Smooth muscle cell (in vitro differentiated cells): ENCODE measurements around the gene SLC22A5. TPM values are rescaled to one million over a fixed set of nuclear protein-coding genes. Genes with fewer than 3 reads are reported as not detected.

Experiments used
- DNase-seq: peaks from one replicate; lab custom pipeline; 2025; ENCODE audit not compliant: unreplicated experiment; lab: John Stamatoyannopoulos, UW
- H2AFZ ChIP-seq: fragments of 200-600 bp; sonication (generic); 2 replicates; pipeline ENCODE4 v1.6.0; 2016; ENCODE audit warnings: antibody characterized with exemption, low read depth, mild to moderate bottlenecking
- H3F3A ChIP-seq: fragments of 200-600 bp; sonication (generic); 2 replicates; pipeline ENCODE4 v1.6.0; 2017; ENCODE audit warnings: antibody characterized with exemption, low read depth
- H3K27ac ChIP-seq: fragments of 200-600 bp; sonication (generic); 2 replicates; pipeline ENCODE4 v1.5.1; 2016; ENCODE audit warnings: low read depth, mild to moderate bottlenecking
- H3K27me3 ChIP-seq: fragments of 200-600 bp; sonication (generic); 2 replicates; pipeline ENCODE4 v1.6.1; 2016; ENCODE audit warnings: low read depth, mild to moderate bottlenecking
- H3K36me3 ChIP-seq: fragments of 200-600 bp; sonication (generic); 2 replicates; pipeline ENCODE4 v1.5.1; 2016; ENCODE audit warnings: low read depth
- H3K4me1 ChIP-seq: fragments of 200-600 bp; sonication (generic); 2 replicates; pipeline ENCODE4 v1.5.1; 2016; ENCODE audit warnings: low read depth
- H3K4me2 ChIP-seq: fragments of 200-600 bp; sonication (generic); 2 replicates; pipeline ENCODE4 v1.6.0; 2016; ENCODE audit warnings: mild to moderate bottlenecking
- H3K4me3 ChIP-seq: fragments of 200-600 bp; sonication (generic); 2 replicates; pipeline ENCODE4 v1.5.1; 2016; ENCODE audit warnings: mild to moderate bottlenecking
- H3K79me2 ChIP-seq: fragments of 200-600 bp; sonication (generic); 2 replicates; pipeline ENCODE4 v1.6.0; 2016; ENCODE audit warnings: low read depth, mild to moderate bottlenecking
- H3K9ac ChIP-seq: fragments of 200-600 bp; sonication (generic); 2 replicates; pipeline ENCODE4 v1.6.0; 2016; ENCODE audit warnings: low read depth
- H3K9me3 ChIP-seq: fragments of 200-600 bp; sonication (generic); replicated peaks from 2 replicates; pipeline ENCODE4 v1.5.1; 2016; ENCODE audit warnings: low read depth
- H4K20me1 ChIP-seq: fragments of 200-600 bp; sonication (generic); 2 replicates; pipeline ENCODE4 v1.6.0; 2016; ENCODE audit warnings: low read depth
- WGBS: methylation state at CpG from one replicate; pipeline ENCODE4 v1.1.7; 2016; ENCODE audit warnings: low lambda C conversion rate; 5-methylcytosine and 5-hydroxymethylcytosine counted together
- polyA plus RNA-seq: library from polyadenylated mRNA; unstranded; fragments of >200 nt; fragmentation: Nextera tagmentation; extraction: Ambion mirVana; gene quantifications from 2 replicates; pipeline ENCODE4 v1.2.1, GENCODE V29; 2016
- total RNA-seq: library from RNA; depleted of rRNA; stranded (reverse); fragments of >200 nt; gene quantifications from 2 replicates; pipeline ENCODE4 v1.2.3, GENCODE V29; 2014
- TF ChIP-seq, protein P1 (sequence below): fragments of 200-600 bp; sonication (generic); IDR thresholded peaks from 2 replicates; pipeline ENCODE4 v1.5.1; 2017; ENCODE audit warnings: borderline replicate concordance, mild to moderate bottlenecking, antibody characterized with exemption; ENCODE audit not compliant: insufficient read depth, poor library complexity, severe bottlenecking

The SLC22A5 gene
- total and polyA plus RNA-seq, 2 experiments from 2014 or later = 1.5 to 4.6 TPM

DNA sequence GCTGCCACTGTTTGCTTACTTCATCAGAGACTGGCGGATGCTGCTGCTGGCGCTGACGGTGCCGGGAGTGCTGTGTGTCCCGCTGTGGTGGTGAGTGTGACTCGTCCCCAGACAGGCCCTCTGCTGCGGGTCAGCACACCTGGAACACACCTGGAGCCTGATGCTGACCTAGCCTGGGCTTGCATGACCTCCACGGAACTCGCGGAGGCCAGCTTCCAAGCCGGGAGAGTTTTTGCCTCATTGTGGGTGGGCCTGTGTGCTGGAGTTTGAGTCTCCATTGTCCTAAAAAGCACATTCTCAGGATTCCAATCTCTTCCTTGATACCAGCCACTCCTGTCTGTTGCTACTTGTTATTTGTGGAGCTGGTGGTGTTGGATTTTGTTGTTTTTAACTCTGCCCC lies 47.2 kb upstream of the SLC22A5 start:
- no peak overlapping the region for H3K9ac ChIP-seq
- no peaks in the 10 kb centered on the region for H3K36me3 ChIP-seq
- no peaks in the 10 kb centered on the region for H3K9me3 ChIP-seq
- no peaks in the 10 kb centered on the region for H3K27me3 ChIP-seq
- no peaks in the 10 kb centered on the region for H3K79me2 ChIP-seq
- no peak overlapping the region for H3K27ac ChIP-seq
- no peaks in the 10 kb centered on the region for H4K20me1 ChIP-seq
- no peak for DNase-seq
- WGBS = 41% methylated on average over 11 of the region's 11 CpGs
- H3F3A ChIP-seq = no peaks in the 10 kb centered on the region
- H2AFZ ChIP-seq = no peak overlapping the region
- no peak overlapping the region for H3K4me2 ChIP-seq
- TF ChIP-seq, protein P1, sequence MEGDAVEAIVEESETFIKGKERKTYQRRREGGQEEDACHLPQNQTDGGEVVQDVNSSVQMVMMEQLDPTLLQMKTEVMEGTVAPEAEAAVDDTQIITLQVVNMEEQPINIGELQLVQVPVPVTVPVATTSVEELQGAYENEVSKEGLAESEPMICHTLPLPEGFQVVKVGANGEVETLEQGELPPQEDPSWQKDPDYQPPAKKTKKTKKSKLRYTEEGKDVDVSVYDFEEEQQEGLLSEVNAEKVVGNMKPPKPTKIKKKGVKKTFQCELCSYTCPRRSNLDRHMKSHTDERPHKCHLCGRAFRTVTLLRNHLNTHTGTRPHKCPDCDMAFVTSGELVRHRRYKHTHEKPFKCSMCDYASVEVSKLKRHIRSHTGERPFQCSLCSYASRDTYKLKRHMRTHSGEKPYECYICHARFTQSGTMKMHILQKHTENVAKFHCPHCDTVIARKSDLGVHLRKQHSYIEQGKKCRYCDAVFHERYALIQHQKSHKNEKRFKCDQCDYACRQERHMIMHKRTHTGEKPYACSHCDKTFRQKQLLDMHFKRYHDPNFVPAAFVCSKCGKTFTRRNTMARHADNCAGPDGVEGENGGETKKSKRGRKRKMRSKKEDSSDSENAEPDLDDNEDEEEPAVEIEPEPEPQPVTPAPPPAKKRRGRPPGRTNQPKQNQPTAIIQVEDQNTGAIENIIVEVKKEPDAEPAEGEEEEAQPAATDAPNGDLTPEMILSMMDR = no peak
- H3K4me3 ChIP-seq = no peak overlapping the region
- no peaks in the 10 kb centered on the region for H3K4me1 ChIP-seq

DNA sequence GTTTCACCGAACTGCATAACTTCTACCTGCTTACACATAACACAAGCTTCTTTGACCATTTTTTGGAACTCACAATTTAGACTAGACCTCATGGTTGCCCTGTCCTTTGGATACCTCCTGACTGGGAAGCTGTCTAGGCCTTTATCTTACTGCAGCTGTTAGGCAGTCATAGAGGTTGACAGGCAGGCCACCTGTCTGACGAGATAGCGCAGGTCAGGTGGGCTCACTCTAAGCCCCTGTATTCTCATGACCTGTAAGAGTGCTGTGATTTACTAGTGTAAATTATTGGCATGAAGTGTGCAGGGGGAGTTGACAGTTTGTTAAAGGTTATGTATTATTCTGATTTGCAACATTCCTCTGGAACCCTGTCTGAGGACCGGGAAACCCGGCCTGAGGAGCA lies 46.3 kb upstream of the SLC22A5 start:
- no peak for DNase-seq
- TF ChIP-seq, protein P1 = no peak
- Histone ChIP-seq H3K4me2 (no peak overlapping the region), H3K9ac (no peak overlapping the region), H4K20me1 (no peaks in the 10 kb centered on the region), H3F3A (no peaks in the 10 kb centered on the region), H3K27ac (no peak overlapping the region), H3K4me3 (no peak overlapping the region), H3K4me1 (no peaks in the 10 kb centered on the region), H3K9me3 (no peaks in the 10 kb centered on the region), H3K36me3 (no peaks in the 10 kb centered on the region), H2AFZ (no peak overlapping the region), H3K79me2 (no peaks in the 10 kb centered on the region), H3K27me3 (no peaks in the 10 kb centered on the region)
- 84% methylated on average over 5 of the region's 5 CpGs for WGBS

DNA sequence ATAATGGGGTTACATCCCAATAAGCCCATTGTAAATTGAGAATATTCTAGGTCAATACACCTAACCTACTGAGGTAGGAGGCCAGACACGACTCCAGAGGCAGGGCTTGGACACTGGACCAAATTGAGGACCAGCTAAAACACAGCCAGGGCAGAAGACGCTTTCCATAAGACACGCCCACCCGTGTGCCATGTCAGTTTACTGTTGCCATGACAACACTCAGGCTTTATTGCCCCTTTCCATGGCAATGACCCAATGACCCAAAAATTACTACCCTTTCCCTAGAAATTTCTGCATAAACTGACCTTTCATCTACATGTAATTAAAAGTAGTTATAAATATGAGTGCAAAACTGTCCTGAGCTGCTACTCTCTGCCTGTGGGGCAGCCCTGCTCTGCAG lies 43.8 kb upstream of the SLC22A5 start:
- 85% methylated on average over 4 of the region's 4 CpGs for WGBS
- H3K27ac ChIP-seq = no peak overlapping the region
- no peak overlapping the region for H2AFZ ChIP-seq
- TF ChIP-seq, protein P1 = no peak
- H3K4me3 ChIP-seq = no peak overlapping the region
- no peak for DNase-seq
- H3K79me2 ChIP-seq = no peaks in the 10 kb centered on the region
- no peaks in the 10 kb centered on the region for H3K4me1 ChIP-seq
- H4K20me1 ChIP-seq = no peaks in the 10 kb centered on the region
- no peaks in the 10 kb centered on the region for H3K27me3 ChIP-seq
- H3K4me2 ChIP-seq = no peak overlapping the region
- H3K9ac ChIP-seq = no peak overlapping the region
- H3K9me3 ChIP-seq = no peaks in the 10 kb centered on the region
- H3K36me3 ChIP-seq = no peaks in the 10 kb centered on the region
- H3F3A ChIP-seq = no peaks in the 10 kb centered on the region

DNA sequence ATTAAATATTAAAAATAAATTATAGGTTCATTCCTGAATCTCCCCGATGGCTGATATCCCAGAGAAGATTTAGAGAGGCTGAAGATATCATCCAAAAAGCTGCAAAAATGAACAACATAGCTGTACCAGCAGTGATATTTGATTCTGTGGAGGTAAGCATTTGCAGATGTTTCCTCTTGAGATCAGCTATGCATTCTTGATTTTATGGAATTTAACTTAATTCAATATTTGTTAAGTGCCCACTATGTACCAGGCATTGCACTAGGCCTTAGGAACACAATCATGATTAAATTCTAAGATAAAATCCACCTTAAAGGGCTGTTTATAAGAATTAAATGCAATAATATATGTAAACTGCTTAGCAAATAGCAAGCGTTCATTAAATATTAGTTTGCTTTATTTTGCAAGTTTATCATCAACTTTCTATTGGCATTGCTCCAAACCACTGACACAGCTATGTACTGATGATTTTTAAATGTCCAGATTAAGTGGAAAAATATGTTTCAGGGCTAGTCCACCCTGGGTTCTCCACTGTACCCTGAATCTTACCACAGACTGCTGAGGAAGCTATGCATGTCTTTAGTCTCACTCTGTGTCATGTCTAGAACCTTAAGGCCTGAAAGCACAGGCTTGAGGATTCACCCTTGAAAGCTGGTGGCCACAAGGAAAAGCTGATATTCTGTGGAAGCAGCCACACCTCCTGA lies 42.1 kb upstream of the SLC22A5 start:
- 96% methylated on average over 2 of the region's 2 CpGs for WGBS
- Histone ChIP-seq H3K36me3 (no peaks in the 10 kb centered on the region), H3K9ac (no peak overlapping the region), H3K9me3 (no peaks in the 10 kb centered on the region), H3F3A (no peaks in the 10 kb centered on the region), H3K4me1 (no peaks in the 10 kb centered on the region), H3K4me2 (no peak overlapping the region), H3K79me2 (no peaks in the 10 kb centered on the region), H4K20me1 (no peaks in the 10 kb centered on the region), H3K4me3 (no peak overlapping the region), H3K27me3 (no peaks in the 10 kb centered on the region), H2AFZ (no peak overlapping the region), H3K27ac (no peak overlapping the region)
- TF ChIP-seq, protein P1 = no peak
- DNase-seq = no peak
